ENCODE data around the gene ALX4.

The ALX4 gene

GRCh38 chr11:44338698-44339529 is 29.0 kb upstream of the ALX4 start:
- no peak for DNase-seq (ENCODE audit: low read depth, low spot score)
- no peak overlapping the region for H3K4me3 ChIP-seq (ENCODE audit: low read length)

GRCh38 chr11:44338026-44338425 is 28.1 kb upstream of the ALX4 start:
- DNase-seq (ENCODE audit: low read depth, low spot score): no peak
- no peak overlapping the region for H3K4me3 ChIP-seq (ENCODE audit: low read length)

- DNase-seq (ENCODE audit: low read depth, low spot score): no peak
- H3K4me3 ChIP-seq (ENCODE audit: low read length): no peak overlapping the region
Observed at GRCh38 chr11:44335919-44336318, 26.0 kb upstream of the ALX4 start.

DNA sequence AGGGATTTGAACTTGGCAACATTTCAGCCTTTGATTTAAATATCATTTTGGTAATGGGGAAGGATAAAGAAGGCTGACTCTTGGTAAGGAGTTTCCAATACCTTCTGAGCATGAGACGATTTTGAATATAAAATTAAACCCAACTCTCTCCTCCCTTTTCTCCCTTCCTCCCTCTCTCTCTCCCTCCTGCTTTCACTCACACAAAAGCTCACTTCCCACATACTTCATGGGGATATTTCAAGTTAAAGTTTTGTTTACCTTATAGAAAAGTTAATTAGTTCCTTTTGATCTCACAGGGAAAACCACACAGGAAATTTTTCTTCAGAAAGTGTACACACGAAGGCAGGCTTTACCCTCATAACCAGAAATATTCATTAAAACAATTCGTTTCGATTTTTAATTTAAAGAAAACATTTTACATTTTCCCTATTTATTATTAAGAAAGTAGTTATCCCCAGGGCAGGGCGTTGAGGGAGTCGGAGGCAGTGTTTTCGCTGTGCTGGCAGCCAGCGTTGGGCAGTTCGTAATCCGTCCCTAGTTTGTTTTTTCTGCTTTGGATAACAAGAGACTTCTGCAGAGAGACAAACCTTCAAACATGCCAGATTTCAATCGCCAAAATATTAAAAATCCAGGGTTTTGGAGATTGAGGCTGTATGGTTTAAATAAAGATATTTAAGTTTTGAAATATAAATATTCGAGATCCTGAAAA is 25.3 kb upstream of the ALX4 start:
- no peak for DNase-seq (ENCODE audit: low read depth, low spot score)
- H3K4me3 ChIP-seq (ENCODE audit: low read length): no peak overlapping the region

DNA sequence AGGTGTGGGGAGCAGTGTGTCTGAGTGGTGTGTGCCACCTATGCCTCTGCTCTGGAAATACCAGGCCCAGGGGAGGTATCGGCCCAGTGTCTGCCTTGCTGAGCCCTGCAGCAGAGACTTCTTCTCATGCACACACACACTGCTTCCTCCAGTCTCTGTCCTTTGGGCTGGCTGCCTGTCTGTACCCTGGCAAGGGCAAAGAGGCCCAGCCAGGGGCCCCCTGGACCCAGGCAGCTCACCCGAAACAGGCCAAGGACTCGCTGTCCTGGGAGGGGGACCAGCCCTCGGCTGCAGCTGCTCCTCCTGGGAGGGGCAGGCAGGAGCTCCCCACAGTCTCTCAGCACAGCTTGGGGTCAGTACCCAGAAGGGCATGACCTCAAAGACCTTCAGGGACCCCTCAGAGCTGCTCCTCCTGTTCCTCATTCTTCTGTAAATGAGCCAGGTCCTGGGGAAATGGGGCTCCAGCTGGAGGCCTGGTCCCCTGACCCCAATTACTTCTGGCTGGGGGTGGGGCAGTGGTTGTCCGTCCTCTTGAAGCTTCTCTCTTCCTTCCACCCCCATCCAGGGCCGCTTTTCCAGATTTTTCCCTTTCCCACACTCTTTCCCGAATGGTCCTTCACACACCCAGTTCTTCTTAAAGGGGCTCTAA is 24.5 kb upstream of the ALX4 start:
- no peak for DNase-seq (ENCODE audit: low read depth, low spot score)
- no peak overlapping the region for H3K4me3 ChIP-seq (ENCODE audit: low read length)

GRCh38 chr11:44333271-44334218 is 23.6 kb upstream of the ALX4 start:
- H3K4me3 ChIP-seq (ENCODE audit: low read length): no peak overlapping the region
- DNase-seq (ENCODE audit: low read depth, low spot score): no peak

- H3K4me3 ChIP-seq (ENCODE audit: low read length): no peak overlapping the region
- no peak for DNase-seq (ENCODE audit: low read depth, low spot score)
Observed at GRCh38 chr11:44332665-44333064, 22.7 kb upstream of the ALX4 start.

DNA sequence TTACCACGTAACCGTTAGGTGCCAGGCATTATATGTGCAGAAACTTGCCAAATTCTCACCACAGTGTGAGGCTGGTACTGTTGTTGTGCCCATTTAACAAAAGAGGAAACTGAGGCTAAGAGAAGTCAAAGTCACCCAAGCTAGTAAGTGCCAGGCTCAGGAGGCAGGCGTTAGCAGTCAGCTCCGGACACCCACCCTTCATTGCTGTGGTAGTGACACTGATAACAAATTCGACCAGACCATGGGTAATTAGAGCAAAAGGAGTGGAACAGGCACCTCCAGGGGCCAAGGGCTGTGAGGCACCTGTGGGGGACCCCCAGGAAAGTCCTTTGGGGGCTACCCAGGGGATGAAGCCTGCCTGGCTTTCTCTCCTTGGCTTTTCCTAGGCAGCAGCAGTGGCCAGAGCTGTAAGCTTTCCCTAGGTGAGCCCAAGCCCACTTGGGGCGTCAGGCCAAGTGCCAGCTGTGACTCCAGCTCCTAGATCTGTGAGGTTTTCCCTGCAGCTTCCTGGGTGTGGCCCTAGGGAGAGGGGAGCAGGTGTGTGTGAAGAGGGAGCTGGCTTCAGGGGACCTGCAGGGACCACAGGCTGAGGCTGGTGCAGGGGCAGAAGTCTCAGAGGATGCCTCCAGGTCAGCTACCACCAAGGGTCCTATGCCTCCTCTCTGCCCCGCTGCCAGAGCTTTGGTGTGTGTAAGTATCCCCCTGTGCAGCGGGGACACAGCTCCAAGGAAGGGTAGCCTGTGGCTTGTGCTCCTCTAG is 19.7 kb upstream of the ALX4 start:
- DNase-seq (ENCODE audit: low read depth, low spot score): no peak
- no peak overlapping the region for H3K4me3 ChIP-seq (ENCODE audit: low read length)

- no peak overlapping the region for H3K4me3 ChIP-seq (ENCODE audit: low read length)
- no peak for DNase-seq (ENCODE audit: low read depth, low spot score)
Observed at GRCh38 chr11:44328138-44328660, 18.3 kb upstream of the ALX4 start.

- DNase-seq (ENCODE audit: low read depth, low spot score): no peak
- H3K4me3 ChIP-seq (ENCODE audit: low read length): no peak overlapping the region
Observed at GRCh38 chr11:44327730-44328129, 17.8 kb upstream of the ALX4 start.

DNA sequence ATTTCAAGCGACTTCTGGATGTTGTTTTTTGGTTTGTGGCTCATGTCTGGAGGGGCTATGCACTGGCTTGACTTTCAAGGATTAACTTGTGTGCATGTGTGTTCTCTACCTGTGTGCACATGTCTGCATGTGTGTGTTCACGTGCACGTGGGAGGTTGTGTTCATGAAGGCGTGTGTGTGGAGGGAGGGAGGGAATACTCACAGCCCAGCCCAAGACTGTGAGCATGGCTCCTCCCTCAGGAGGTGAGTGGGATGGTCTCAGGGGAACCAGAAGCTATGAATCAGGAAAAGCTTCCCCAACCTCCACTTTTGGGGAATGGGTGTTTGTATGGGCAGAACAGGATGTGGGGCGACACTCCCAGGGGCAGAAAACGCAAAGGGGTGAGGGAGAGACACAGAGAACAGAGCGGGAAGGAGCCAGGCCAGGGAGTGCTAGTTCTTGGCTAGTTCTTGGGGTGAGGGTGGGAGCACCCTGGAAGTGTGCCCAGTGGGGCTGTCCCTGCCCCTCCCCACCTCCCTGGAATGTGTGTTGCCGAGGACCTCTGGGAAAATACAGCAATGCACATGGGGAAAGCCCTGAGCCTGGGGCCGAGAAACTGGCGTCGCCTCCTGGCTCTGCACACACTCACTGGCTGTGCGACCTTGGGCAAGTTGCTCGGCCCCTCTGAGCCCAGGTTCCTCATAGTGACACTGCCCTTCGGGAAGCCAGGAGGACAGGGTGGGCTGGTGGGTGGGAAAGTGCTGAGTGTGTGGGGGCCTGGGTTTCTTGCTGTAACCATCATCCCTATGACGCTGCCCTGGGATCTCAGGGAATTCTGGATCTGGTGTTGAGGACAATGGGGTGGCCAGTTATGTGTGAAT is 16.9 kb upstream of the ALX4 start:
- H3K4me3 ChIP-seq (ENCODE audit: low read length): no peak overlapping the region
- DNase-seq (ENCODE audit: low read depth, low spot score): no peak

GRCh38 chr11:44325698-44326097 is 15.8 kb upstream of the ALX4 start:
- no peak for DNase-seq (ENCODE audit: low read depth, low spot score)
- H3K4me3 ChIP-seq (ENCODE audit: low read length): no peak overlapping the region

DNA sequence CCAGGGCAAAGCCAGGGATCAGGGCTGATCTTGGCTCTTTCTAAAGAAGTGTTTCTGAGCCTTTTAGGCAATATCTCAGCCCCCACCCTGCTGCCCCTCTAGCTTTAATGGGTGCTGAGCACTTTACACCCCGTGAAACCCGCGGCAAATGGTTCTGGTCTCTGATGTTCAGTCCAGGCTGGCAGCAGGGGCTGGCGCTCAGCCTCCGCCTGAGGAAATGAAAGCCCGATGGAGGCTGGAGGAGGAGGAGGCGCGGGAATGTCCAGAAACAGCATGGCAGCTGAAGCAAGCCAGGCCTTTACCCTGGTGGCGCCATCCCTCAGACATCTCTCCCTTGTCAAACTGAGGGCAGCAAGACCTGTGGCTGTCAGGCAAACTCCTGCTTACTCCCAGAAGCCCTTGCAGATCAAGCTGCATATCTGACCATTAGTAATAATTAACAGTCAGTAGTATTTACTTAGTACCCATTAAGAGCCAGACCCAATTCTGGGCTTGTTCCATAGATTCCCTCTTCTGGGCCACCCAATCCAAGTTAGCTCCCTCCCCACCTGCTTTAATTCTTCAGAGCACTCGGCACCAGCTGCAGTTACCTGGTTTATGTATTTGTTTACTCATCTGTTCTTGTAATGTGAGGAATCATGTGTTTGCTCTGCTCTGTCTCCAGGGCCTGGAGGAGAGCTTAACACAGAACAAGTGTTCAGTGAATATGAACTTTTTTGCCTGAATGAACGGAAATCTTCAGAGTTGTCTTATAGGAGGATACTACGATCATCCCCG is 15.0 kb upstream of the ALX4 start:
- no peak overlapping the region for H3K4me3 ChIP-seq (ENCODE audit: low read length)
- no peak for DNase-seq (ENCODE audit: low read depth, low spot score)

DNA sequence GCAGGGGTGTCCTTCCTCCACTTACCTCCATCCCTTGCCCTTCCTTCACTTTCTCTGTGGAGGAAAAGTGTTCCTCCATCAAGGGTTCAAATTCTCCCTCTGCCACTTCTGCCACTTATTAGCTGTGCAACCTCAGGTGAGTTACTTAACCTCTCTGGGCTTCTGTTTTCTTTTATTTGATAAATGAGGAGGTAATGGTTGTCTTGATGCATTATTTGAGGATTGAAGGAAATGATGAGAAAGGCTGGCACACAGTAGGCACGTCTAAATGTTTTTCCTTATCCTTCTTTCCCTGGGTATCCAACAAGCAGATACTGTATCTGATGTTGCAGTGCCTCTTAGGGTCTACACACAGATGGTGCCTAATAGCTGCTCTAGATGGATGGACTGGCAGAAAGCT is 14.3 kb upstream of the ALX4 start:
- no peak for DNase-seq (ENCODE audit: low read depth, low spot score)
- H3K4me3 ChIP-seq (ENCODE audit: low read length): no peak overlapping the region

GRCh38 chr11:44322243-44322642 is 12.3 kb upstream of the ALX4 start:
- no peak for DNase-seq (ENCODE audit: low read depth, low spot score)
- H3K4me3 ChIP-seq (ENCODE audit: low read length): no peak overlapping the region

DNA sequence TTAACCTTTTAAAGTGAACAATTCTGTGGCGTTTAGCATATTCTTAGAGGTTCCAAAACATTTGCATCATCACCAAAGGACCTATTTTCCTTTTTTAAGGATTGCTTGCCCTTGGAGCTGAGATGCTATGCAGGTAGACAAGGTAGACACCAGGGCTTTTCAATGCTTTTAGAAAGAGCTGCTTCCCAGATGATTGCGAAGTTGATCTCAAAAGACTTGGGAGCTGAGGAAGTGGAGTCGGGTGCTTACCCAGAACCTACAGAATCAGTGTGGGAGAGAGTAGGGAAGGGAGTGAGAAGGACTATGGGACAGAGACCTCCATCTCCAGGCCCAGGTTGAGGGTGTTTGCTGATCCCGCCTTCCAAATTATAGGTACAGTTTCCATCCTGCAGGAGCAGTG is 11.1 kb upstream of the ALX4 start:
- no peak for DNase-seq (ENCODE audit: low read depth, low spot score)

More for the DNA sequence above, 11.1 kb upstream of the ALX4 start:
- H3K4me3 ChIP-seq (ENCODE audit: low read length): no peak overlapping the region
